ENCODE measurements around the gene CDCP2. TPM values are rescaled to one million over a fixed set of nuclear protein-coding genes. Genes with fewer than 3 reads are reported as not detected.

CDCP2 gene
- total RNA-seq, 1 donor from 2014 or later = not detected

DNA sequence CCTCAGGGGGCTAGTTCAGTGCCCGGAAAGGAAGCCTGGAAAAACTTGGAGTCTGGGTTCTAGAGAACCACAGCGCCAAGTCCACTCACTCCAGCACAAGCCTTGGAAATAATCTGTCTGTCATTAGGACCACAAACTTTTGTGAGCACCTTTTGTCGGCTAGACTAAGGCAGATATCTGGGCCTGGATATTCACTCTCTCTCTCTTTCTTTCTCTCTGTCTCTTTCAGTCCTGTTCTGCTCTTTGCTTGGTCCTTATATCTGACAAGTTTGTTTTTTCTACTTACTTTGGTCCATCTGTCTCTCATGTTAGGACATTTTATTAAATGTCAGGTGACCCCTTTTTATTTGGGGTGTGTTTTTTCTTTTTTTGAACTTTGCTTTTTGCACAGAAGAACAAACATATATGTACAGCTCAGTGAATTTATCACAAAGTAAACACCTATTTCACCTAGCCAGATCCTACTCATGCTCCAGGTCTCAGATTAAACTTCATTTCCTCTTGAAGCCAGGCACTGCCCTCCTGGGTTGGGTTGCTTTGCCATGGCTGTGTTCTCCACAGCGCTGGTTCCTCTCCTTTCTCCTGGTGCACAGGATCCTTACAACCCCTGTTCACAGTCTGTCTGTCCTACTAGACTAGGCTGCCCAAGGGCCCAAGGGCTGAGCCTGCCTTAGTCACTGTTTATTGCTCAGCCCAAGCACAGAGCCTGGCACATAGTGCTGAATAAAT, 58.6 kb downstream of the CDCP2 start:
- Mint-ChIP-seq H3K27me3 (no peaks in the 10 kb centered on the region), H3K36me3 (no peaks in the 10 kb centered on the region), H3K4me1 (ENCODE audit: unreplicated experiment) (peaks cover 28% of the 10 kb centered on the region), H3K27ac (no peak overlapping the region), H3K4me3 (no peak overlapping the region), H3K9me3 (no peaks in the 10 kb centered on the region)
- TF ChIP-seq, protein P1, sequence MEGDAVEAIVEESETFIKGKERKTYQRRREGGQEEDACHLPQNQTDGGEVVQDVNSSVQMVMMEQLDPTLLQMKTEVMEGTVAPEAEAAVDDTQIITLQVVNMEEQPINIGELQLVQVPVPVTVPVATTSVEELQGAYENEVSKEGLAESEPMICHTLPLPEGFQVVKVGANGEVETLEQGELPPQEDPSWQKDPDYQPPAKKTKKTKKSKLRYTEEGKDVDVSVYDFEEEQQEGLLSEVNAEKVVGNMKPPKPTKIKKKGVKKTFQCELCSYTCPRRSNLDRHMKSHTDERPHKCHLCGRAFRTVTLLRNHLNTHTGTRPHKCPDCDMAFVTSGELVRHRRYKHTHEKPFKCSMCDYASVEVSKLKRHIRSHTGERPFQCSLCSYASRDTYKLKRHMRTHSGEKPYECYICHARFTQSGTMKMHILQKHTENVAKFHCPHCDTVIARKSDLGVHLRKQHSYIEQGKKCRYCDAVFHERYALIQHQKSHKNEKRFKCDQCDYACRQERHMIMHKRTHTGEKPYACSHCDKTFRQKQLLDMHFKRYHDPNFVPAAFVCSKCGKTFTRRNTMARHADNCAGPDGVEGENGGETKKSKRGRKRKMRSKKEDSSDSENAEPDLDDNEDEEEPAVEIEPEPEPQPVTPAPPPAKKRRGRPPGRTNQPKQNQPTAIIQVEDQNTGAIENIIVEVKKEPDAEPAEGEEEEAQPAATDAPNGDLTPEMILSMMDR (conservative IDR thresholded peaks at IDR 0.05) = no peak
- no peak for DNase-seq (ENCODE audit: extremely low spot score, unreplicated experiment)

DNA sequence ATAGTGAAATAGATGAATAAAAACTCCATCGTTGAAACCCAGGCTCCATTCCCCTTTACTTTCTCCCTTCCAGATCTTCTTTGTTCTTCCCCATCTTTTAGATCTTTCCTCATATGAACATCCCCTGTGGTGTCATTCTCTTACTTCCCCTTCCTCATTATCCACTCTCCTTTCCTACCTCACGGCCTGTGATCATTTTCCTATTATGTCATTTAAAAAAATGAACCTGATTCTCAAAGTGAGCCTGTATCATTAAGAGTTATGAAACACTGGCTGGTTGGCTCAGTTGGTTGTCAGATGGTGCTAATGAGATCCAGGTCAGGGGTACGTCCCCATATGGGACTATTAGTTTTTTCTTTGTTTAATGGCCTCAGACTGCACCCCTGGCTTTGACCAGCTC, 61.1 kb downstream of the CDCP2 start:
- Mint-ChIP-seq H3K27ac (no peak overlapping the region), H3K4me3 (no peak overlapping the region), H3K9me3 (no peaks in the 10 kb centered on the region), H3K27me3 (no peaks in the 10 kb centered on the region), H3K4me1 (ENCODE audit: unreplicated experiment) (peaks cover 21% of the 10 kb centered on the region), H3K36me3 (no peaks in the 10 kb centered on the region)
- TF ChIP-seq, protein P1 (conservative IDR thresholded peaks at IDR 0.05) = no peak
- no peak for DNase-seq (ENCODE audit: extremely low spot score, unreplicated experiment)

DNA sequence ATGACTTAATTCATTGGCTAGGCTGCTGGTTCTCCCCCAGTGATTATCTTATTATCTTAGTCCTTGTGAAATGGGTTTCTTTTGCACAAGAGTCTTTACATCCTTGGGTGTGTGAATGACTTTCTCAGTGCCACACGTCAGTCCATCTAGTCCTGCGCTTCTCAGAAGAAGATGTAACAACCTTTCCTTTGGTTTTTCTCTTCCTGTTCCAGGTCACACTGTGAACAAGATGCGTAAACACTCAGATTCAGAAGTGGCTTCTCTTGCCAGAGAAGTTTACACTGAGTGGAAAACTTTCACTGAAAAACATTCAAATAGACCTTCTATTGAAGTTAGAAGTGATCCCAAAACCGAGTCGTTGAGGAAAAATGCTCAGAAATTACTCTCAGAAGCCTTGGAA, 64.4 kb downstream of the CDCP2 start:
- Mint-ChIP-seq H3K27ac (no peak overlapping the region), H3K9me3 (no peaks in the 10 kb centered on the region), H3K36me3 (no peaks in the 10 kb centered on the region), H3K4me1 (ENCODE audit: unreplicated experiment) (peaks cover 4% of the 10 kb centered on the region), H3K4me3 (no peak overlapping the region), H3K27me3 (no peaks in the 10 kb centered on the region)
- DNase-seq (ENCODE audit: extremely low spot score, unreplicated experiment) = no peak
- TF ChIP-seq, protein P1 (conservative IDR thresholded peaks at IDR 0.05) = no peak

DNA sequence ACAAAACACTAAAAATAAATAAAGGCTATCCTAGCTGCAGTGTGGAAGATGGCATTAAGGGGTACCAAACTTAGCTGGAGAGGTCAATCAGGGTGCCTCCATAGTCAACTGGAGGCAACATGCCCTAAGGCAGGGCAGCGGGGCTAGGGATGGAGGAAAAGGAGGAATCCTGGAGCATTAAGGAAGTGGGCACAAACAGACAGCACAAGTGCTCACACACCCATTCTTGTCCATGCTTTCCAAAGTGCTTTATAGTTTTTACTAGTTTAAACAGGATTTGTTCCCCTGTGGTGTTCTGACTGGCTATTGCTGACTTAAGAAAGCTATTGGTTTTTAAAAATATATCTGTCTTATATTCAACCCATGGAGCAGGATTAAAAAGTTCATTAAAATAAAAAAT, 66.0 kb downstream of the CDCP2 start:
- H3K4me1 Mint-ChIP-seq (ENCODE audit: unreplicated experiment) = no peaks in the 10 kb centered on the region
- no peak for DNase-seq (ENCODE audit: extremely low spot score, unreplicated experiment)
- TF ChIP-seq, protein P1 (conservative IDR thresholded peaks at IDR 0.05) = no peak
- H3K9me3 Mint-ChIP-seq = no peaks in the 10 kb centered on the region
- no peak overlapping the region for H3K4me3 Mint-ChIP-seq
- no peak overlapping the region for H3K27ac Mint-ChIP-seq
- H3K27me3 Mint-ChIP-seq = no peaks in the 10 kb centered on the region
- no peaks in the 10 kb centered on the region for H3K36me3 Mint-ChIP-seq

DNA sequence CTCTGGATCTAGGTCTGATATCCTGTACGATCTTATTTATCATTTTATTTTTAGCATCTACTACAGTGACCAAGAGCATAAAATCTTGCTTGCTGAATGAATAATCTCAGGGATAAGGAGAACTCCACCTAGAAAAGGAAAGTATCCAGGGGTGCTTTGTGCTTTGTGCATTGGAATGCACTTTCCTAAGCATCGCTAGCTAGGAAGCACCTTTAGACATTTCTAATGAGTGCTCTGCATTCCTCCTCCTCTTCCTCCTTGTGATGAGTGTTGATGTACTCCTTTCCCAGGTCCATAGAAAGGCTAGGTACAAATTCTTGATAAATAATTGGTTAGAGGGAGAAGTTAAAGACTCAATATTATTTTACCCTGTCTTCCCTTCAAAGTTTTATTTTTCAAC, 68.0 kb downstream of the CDCP2 start:
- no peaks in the 10 kb centered on the region for H3K27me3 Mint-ChIP-seq

More for the DNA sequence above, 68.0 kb downstream of the CDCP2 start:
- Mint-ChIP-seq H3K9me3 (no peaks in the 10 kb centered on the region), H3K36me3 (no peaks in the 10 kb centered on the region), H3K27ac (no peak overlapping the region), H3K4me3 (no peak overlapping the region), H3K4me1 (ENCODE audit: unreplicated experiment) (peaks cover 4% of the 10 kb centered on the region)
- no peak for DNase-seq (ENCODE audit: extremely low spot score, unreplicated experiment)
- TF ChIP-seq, protein P1 (conservative IDR thresholded peaks at IDR 0.05) = no peak

Other genes starting within 250 kb of the CDCP2 start
- 21.2 and 41.2 TPM in 2 replicates for gene IFT25, start 207.3 kb downstream of the CDCP2 start, total RNA-seq (ENCODE audit: low replicate concordance)
- gene LRRC42, start 206.7 kb downstream of the CDCP2 start, total RNA-seq (ENCODE audit: low replicate concordance) = 50.1 and 52.9 TPM in 2 replicates
- 1.3 and 1.5 TPM in 2 replicates for gene LDLRAD1, start 134.8 kb downstream of the CDCP2 start, total RNA-seq (ENCODE audit: low replicate concordance)
- gene TMEM59, start 99.8 kb downstream of the CDCP2 start, total RNA-seq (ENCODE audit: low replicate concordance) = 283 and 390 TPM in 2 replicates
- 5.5 and 7.6 TPM in 2 replicates for gene TCEANC2, start 99.4 kb downstream of the CDCP2 start, total RNA-seq (ENCODE audit: low replicate concordance)
- 10.3 and 10.9 TPM in 2 replicates for gene CYB5RL, start 47.0 kb upstream of the CDCP2 start, total RNA-seq (ENCODE audit: low replicate concordance)
- 77.9 and 78.4 TPM in 2 replicates for gene MRPL37, start 47.2 kb upstream of the CDCP2 start, total RNA-seq (ENCODE audit: low replicate concordance)

Data from type B pancreatic cell (in vitro differentiated cells).